ENCODE results near the gene MPZL2.

- no peak for TF ChIP-seq CTCF (IDR thresholded peaks at IDR 0.05)
- TF ChIP-seq POLR2A (IDR thresholded peaks at IDR 0.05): no peak
- no peak for TF ChIP-seq POLR2AphosphoS5 (IDR thresholded peaks at IDR 0.05)
These were observed 51.9 kb downstream of the MPZL2 start for GRCh38 chr11:118212131-118212725.

Measured in transverse colon (tissue), 4 donors.